CD14-positive monocyte (primary cell): ENCODE data around the gene TDP2. TPM values are rescaled to one million over a fixed set of nuclear protein-coding genes. Genes with fewer than 3 reads are reported as not detected.

ENCODE experiments used
- DNase-seq, 3 donors: peaks; one replicate each; pipeline ENCODE4 v3.0.0-alpha.2; 2011 to 2022
- H2AFZ ChIP-seq: 2 replicates; pipeline ENCODE4 v1.6.0; 2012; ENCODE audit warnings: mild to moderate bottlenecking, low read depth, low read length, inconsistent platforms; ENCODE audit not compliant: insufficient read depth, poor library complexity, severe bottlenecking
- H3K27ac ChIP-seq, 2 donors: 1 replicate in 1 of 2; 2 replicates in 1 of 2; pipeline ENCODE4 v1.5.1; 2012 to 2013; ENCODE audit warnings: low read length in 2 of 2, control low read depth in 1 of 2, inconsistent platforms in 1 of 2, low read depth in 1 of 2, mild to moderate bottlenecking in 1 of 2
- H3K27me3 ChIP-seq, 2 donors: one replicate each; pipeline versions ENCODE4 v1.6.0 to v1.6.1; 2011 to 2013; ENCODE audit warnings: low read length in 2 of 2; ENCODE audit not compliant: control insufficient read depth in 2 of 2, insufficient read depth in 2 of 2
- H3K36me3 ChIP-seq, 2 donors: replicated peaks in 1 of 2; 1 replicate in 1 of 2; 2 replicates in 1 of 2; pipeline versions ENCODE4 v1.5.1 to v1.6.1; 2012 to 2013; ENCODE audit warnings: low read length in 2 of 2, control low read depth in 1 of 2, inconsistent platforms in 1 of 2, mild to moderate bottlenecking in 1 of 2; ENCODE audit not compliant: insufficient read depth in 2 of 2, control insufficient read depth in 1 of 2
- H3K4me1 ChIP-seq, 2 donors: 1 replicate in 1 of 2; 2 replicates in 1 of 2; pipeline versions ENCODE4 v1.5.1 to v1.6.1; 2012 to 2013; ENCODE audit warnings: low read length in 2 of 2, control low read depth in 1 of 2, inconsistent platforms in 1 of 2, mild to moderate bottlenecking in 1 of 2, moderate library complexity in 1 of 2; ENCODE audit not compliant: insufficient read depth in 2 of 2, control insufficient read depth in 1 of 2
- H3K4me2 ChIP-seq: replicated peaks from 2 replicates; pipeline ENCODE3; 2012; ENCODE audit warnings: low read length, moderate library complexity, mild to moderate bottlenecking; ENCODE audit not compliant: poor library complexity, severe bottlenecking; ENCODE audit errors: extremely low read depth
- H3K4me3 ChIP-seq, 3 experiments: fragments of 200-600 bp in 1 of 3; sonication (generic) in 1 of 3; replicated peaks in 1 of 3; 1 replicate in 2 of 3; 2 replicates in 1 of 3; pipeline ENCODE4 v1.5.1; 2011 to 2013; ENCODE audit warnings: low read length in 3 of 3, mild to moderate bottlenecking in 3 of 3, control low read depth in 2 of 3, low read depth in 2 of 3, inconsistent platforms in 1 of 3, moderate library complexity in 1 of 3
- H3K79me2 ChIP-seq: 2 replicates; pipeline ENCODE4 v1.6.0; 2012; ENCODE audit warnings: mild to moderate bottlenecking, control low read depth, inconsistent platforms, low read length, moderate library complexity; ENCODE audit not compliant: insufficient read depth
- H3K9ac ChIP-seq: 2 replicates; pipeline ENCODE4 v1.6.0; 2017; ENCODE audit warnings: low read length, mild to moderate bottlenecking; ENCODE audit not compliant: insufficient read depth, poor library complexity, severe bottlenecking
- H3K9me3 ChIP-seq, 2 donors: replicated peaks in 1 of 2; 1 replicate in 1 of 2; 2 replicates in 1 of 2; pipeline versions ENCODE4 v1.5.1 to v1.6.1; 2012 to 2013; ENCODE audit warnings: low read length in 2 of 2, control low read depth in 1 of 2; ENCODE audit not compliant: control insufficient read depth in 1 of 2, insufficient read depth in 1 of 2
- H4K20me1 ChIP-seq: 2 replicates; pipeline ENCODE4 v1.6.0; 2012; ENCODE audit warnings: mild to moderate bottlenecking, low read length, control low read depth, moderate library complexity; ENCODE audit not compliant: insufficient read depth
- H3K27ac Mint-ChIP-seq, 7 donors: one replicate each; pipeline ENCODE4 v1.8.0; 2020; ENCODE audit warnings: mild to moderate bottlenecking in 7 of 7, mixed read lengths in 7 of 7, moderate library complexity in 6 of 7, inconsistent platforms in 2 of 7
- H3K27me3 Mint-ChIP-seq, 3 donors: one replicate each; pipeline ENCODE4 v1.8.0; 2021 to 2022; ENCODE audit warnings: low read depth in 3 of 3, mild to moderate bottlenecking in 3 of 3, mixed read lengths in 3 of 3, moderate library complexity in 3 of 3, inconsistent platforms in 1 of 3
- H3K36me3 Mint-ChIP-seq, 2 donors: one replicate each; pipeline ENCODE4 v1.8.0; 2020; ENCODE audit warnings: mixed read lengths in 2 of 2, inconsistent platforms in 1 of 2, mild to moderate bottlenecking in 1 of 2
- H3K4me1 Mint-ChIP-seq: one replicate; pipeline ENCODE4 v1.8.0; 2020; ENCODE audit warnings: mild to moderate bottlenecking, mixed read lengths
- H3K4me3 Mint-ChIP-seq, 2 donors: one replicate each; pipeline ENCODE4 v1.8.0; 2020; ENCODE audit warnings: mild to moderate bottlenecking in 2 of 2, mixed read lengths in 2 of 2, moderate library complexity in 1 of 2
- H3K9me3 Mint-ChIP-seq, 7 donors: one replicate each; pipeline ENCODE4 v1.8.0; 2020 to 2022; ENCODE audit warnings: mixed read lengths in 7 of 7, mild to moderate bottlenecking in 6 of 7, moderate library complexity in 6 of 7, inconsistent platforms in 2 of 7
- CTCF ChIP-seq: fragments of 200-600 bp; IDR thresholded peaks from one replicate; pipeline ENCODE4 v1.8.0; 2022; ENCODE audit warnings: antibody characterized with exemption, mild to moderate bottlenecking
- WGBS: methylation state at CpG from one replicate; pipeline ENCODE4 v1.1.5; 2013; ENCODE audit warnings: missing lambda C conversion rate; ENCODE audit not compliant: insufficient coverage; 5-methylcytosine and 5-hydroxymethylcytosine counted together
- intact Hi-C, 2 donors: fragments of 100-400 bp; cut with micrococcal nuclease; formaldehyde crosslinking; loops; one replicate each; pipeline versions ENCODE4 v1.15.0 to v1.15.1; 2023
- polyA plus RNA-seq, 3 donors: library from polyadenylated mRNA; depleted of rRNA in 1 of 3; unstranded in 2 of 3; stranded (reverse) in 1 of 3; fragments of 300-500 nt in 2 of 3; fragments of >200 nt in 1 of 3; fragmentation: Illumina TruSeq in 2 of 3; gene quantifications; 1 replicate in 2 of 3; 2 replicates in 1 of 3; pipeline ENCODE4 v1.2.3, GENCODE V29; 2012 to 2021

Gene TDP2
- polyA plus RNA-seq, 3 donors: 21.0 to 24.2 (median 21.8) TPM

- no peak for TF ChIP-seq CTCF
- Histone ChIP-seq H3K27ac (no peak overlapping the region), H3K4me1 (peaks cover 9 to 13% of the 10 kb centered on the region in 2 donors), H3K79me2 (peaks cover 2% of the 10 kb centered on the region), H2AFZ (no peak overlapping the region), H3K4me3 (no peak overlapping the region), H3K36me3 (peaks cover 58% of the 10 kb centered on the region in 2 donors), H4K20me1 (peaks cover 2% of the 10 kb centered on the region), H3K9me3 (no peaks in the 10 kb centered on the region), H3K27me3 (peaks cover 2 to 4% of the 10 kb centered on the region in 2 donors), H3K9ac (no peak overlapping the region), H3K4me2 (no peak overlapping the region)
- Mint-ChIP-seq H3K27me3 (peaks cover 4 to 8% (median 4%) of the 10 kb centered on the region in 3 donors), H3K4me3 (no peak overlapping the region), H3K36me3 (peaks cover 46 to 66% of the 10 kb centered on the region in 2 donors), H3K27ac (no peak overlapping the region), H3K4me1 (peaks cover 10% of the 10 kb centered on the region), H3K9me3 (peaks cover 0 to 3% (median 0%) of the 10 kb centered on the region in 7 donors)
- WGBS: no CpG with 5 or more reads among the region's 3 CpGs
- intact Hi-C loops: no loop called here
- no peak for DNase-seq
Measured at GRCh38 chr6:24650365-24650764, 16.3 kb downstream of the TDP2 start.

- H4K20me1 ChIP-seq: no peaks in the 10 kb centered on the region
- no peak overlapping the region for H3K4me2 ChIP-seq
- H3K4me1 Mint-ChIP-seq: peaks cover 13% of the 10 kb centered on the region
- H3K4me3 Mint-ChIP-seq: no peak overlapping the region
- no peak overlapping the region for H3K27ac Mint-ChIP-seq
- no peaks in the 10 kb centered on the region for H3K9me3 ChIP-seq
- peaks cover 11 to 15% (median 11%) of the 10 kb centered on the region in 3 donors for H3K27me3 Mint-ChIP-seq
- peaks cover 43 to 61% of the 10 kb centered on the region in 2 donors for H3K36me3 Mint-ChIP-seq
- H3K9me3 Mint-ChIP-seq: peaks cover 0 to 3% (median 0%) of the 10 kb centered on the region in 7 donors
- intact Hi-C loops: no loop called here
- H3K4me3 ChIP-seq: no peak overlapping the region
- DNase-seq: no peak
- H2AFZ ChIP-seq: no peak overlapping the region
- peaks cover 10 to 15% of the 10 kb centered on the region in 2 donors for H3K4me1 ChIP-seq
- H3K27me3 ChIP-seq: peaks cover 8 to 11% of the 10 kb centered on the region in 2 donors
- H3K9ac ChIP-seq: no peak overlapping the region
- no CpG with 5 or more reads among the region's 2 CpGs for WGBS
- peaks cover 51% of the 10 kb centered on the region in 2 donors for H3K36me3 ChIP-seq
- H3K27ac ChIP-seq: no peak overlapping the region
- no peaks in the 10 kb centered on the region for H3K79me2 ChIP-seq
- no peak for TF ChIP-seq CTCF
Measured at GRCh38 chr6:24649691-24650090, 17.0 kb downstream of the TDP2 start.
